Progenitor cell of endocrine pancreas (in vitro differentiated cells): Measurements from ENCODE around the gene STS. TPM values are rescaled to one million over a fixed set of nuclear protein-coding genes. Genes with fewer than 3 reads are reported as not detected.

ENCODE experiments used
- DNase-seq: peaks from one replicate; pipeline ENCODE4 v3.0.0; 2021; ENCODE audit warnings: low spot score; ENCODE audit not compliant: unreplicated experiment
- H3K27ac Mint-ChIP-seq: 2 replicates; pipeline ENCODE4 v1.8.0; 2021; ENCODE audit warnings: mild to moderate bottlenecking, moderate library complexity, mixed read lengths
- H3K27me3 Mint-ChIP-seq: 2 replicates; pipeline ENCODE4 v1.8.0; 2021; ENCODE audit warnings: mixed read lengths
- H3K36me3 Mint-ChIP-seq: 2 replicates; pipeline ENCODE4 v1.8.0; 2022; ENCODE audit warnings: mixed read lengths; ENCODE audit not compliant: insufficient read depth
- H3K4me1 Mint-ChIP-seq: 2 replicates; pipeline ENCODE4 v1.8.0; 2021; ENCODE audit warnings: low read depth, mixed read lengths
- H3K4me3 Mint-ChIP-seq: 2 replicates; pipeline ENCODE4 v1.8.0; 2021; ENCODE audit warnings: low read depth, mild to moderate bottlenecking, moderate library complexity, mixed read lengths
- H3K9me3 Mint-ChIP-seq: 2 replicates; pipeline ENCODE4 v1.8.0; 2021; ENCODE audit warnings: low read depth, mixed read lengths
- total RNA-seq: library from RNA; stranded (reverse); gene quantifications from 2 replicates; pipeline ENCODE4 v1.2.1, GENCODE V29; 2021
- TF ChIP-seq, protein P1 (sequence below): fragments of 200-600 bp; sonication (generic); IDR thresholded peaks from one replicate; pipeline ENCODE4 v1.5.0; 2021; ENCODE audit warnings: antibody characterized with exemption, mild to moderate bottlenecking; ENCODE audit not compliant: unreplicated experiment

Gene STS
- total RNA-seq, 1 donor from 2014 or later: 7.8 TPM

DNA sequence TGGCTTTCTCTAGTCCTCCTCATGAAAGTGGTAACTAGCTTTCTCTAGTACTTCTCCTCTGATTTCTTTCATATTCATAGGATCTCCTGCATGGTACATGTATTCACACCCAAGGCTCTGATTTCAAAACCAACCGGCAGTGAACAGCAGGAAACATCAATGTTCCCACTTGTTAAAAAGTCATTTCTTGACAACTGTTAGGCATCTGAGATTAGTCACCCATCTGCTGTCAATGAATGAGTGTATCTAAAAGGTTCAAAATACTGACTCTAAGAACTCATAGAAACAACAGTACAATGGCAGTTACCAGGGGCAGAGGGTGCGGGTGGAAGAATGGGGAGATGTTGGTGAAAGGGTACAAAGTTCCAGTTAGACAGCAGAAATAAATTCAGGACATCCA, 31.9 kb downstream of the STS start:
- TF ChIP-seq, protein P1, sequence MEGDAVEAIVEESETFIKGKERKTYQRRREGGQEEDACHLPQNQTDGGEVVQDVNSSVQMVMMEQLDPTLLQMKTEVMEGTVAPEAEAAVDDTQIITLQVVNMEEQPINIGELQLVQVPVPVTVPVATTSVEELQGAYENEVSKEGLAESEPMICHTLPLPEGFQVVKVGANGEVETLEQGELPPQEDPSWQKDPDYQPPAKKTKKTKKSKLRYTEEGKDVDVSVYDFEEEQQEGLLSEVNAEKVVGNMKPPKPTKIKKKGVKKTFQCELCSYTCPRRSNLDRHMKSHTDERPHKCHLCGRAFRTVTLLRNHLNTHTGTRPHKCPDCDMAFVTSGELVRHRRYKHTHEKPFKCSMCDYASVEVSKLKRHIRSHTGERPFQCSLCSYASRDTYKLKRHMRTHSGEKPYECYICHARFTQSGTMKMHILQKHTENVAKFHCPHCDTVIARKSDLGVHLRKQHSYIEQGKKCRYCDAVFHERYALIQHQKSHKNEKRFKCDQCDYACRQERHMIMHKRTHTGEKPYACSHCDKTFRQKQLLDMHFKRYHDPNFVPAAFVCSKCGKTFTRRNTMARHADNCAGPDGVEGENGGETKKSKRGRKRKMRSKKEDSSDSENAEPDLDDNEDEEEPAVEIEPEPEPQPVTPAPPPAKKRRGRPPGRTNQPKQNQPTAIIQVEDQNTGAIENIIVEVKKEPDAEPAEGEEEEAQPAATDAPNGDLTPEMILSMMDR: no peak
- DNase-seq: no peak
- Mint-ChIP-seq H3K9me3 (no peaks in the 10 kb centered on the region), H3K4me1 (no peaks in the 10 kb centered on the region), H3K4me3 (no peak overlapping the region), H3K36me3 (no peaks in the 10 kb centered on the region), H3K27ac (no peak overlapping the region), H3K27me3 (no peaks in the 10 kb centered on the region)

DNA sequence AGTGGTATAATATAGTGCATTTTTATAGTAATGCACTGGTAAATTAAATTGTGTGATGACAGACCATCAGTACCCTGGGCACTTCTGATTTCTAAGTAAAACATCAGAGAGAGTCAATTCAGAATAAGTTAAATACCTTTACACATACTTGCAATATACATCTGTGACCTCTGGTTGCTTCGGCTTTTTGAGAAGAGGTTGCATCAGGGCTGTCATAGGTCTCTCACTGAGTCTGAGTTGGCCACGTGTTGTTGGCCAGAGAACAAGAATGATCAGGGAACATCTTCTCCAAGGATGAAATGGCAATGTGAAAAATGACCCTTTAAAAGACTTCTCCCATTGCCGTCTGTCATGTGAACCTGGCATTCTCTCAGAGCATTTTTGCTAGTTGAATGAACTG, 37.3 kb downstream of the STS start:
- no peak for DNase-seq
- no peaks in the 10 kb centered on the region for H3K27me3 Mint-ChIP-seq
- H3K9me3 Mint-ChIP-seq: peaks cover 14% of the 10 kb centered on the region
- no peak overlapping the region for H3K27ac Mint-ChIP-seq
- TF ChIP-seq, protein P1: no peak
- peaks cover 2% of the 10 kb centered on the region for H3K36me3 Mint-ChIP-seq
- H3K4me1 Mint-ChIP-seq: peaks cover 2% of the 10 kb centered on the region
- no peak overlapping the region for H3K4me3 Mint-ChIP-seq

DNA sequence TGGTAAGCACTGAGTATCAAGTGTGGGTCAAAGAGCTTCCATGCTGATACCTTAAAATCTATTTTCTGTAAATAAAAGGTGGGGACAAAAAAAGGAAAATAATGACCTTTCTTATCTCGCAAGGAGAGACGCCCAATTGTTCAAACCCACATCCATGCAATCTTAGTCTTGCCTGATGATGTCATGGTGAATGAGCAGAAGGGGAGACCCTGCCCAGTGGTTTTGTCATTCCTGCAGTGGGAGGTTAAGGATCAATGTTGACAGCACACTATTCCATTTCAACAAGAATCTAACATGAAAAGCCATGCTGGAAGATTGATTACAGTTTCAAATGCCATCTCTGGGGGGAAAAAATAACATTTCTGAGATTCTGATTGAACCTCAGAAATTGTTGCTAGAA, 41.2 kb downstream of the STS start:
- H3K4me3 Mint-ChIP-seq: no peak overlapping the region

DNA sequence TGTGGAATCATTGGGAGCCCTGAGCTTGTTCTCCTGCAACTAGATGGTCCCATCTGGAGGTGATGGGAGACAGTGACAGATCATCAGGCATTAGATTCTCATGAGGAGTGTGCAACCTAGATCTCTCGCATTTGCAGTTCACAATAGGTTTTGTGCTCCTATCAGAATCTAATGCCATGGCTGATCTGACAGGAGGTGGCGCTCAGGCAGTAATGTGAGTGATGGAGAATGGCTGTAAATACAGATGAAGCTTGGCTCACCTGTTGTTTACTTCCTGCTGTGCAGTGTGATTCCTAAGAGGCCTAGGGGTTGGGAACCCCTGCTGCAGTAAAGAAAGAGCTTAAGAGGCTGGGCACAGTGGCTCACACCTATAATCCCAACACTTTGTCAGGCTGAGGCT, 42.6 kb downstream of the STS start:
- H3K9me3 Mint-ChIP-seq: peaks cover 15% of the 10 kb centered on the region
- no peaks in the 10 kb centered on the region for H3K27me3 Mint-ChIP-seq
- peaks cover 2% of the 10 kb centered on the region for H3K4me1 Mint-ChIP-seq
- TF ChIP-seq, protein P1: no peak
- no peak overlapping the region for H3K27ac Mint-ChIP-seq
- DNase-seq: no peak
- H3K4me3 Mint-ChIP-seq: no peak overlapping the region
- peaks cover 2% of the 10 kb centered on the region for H3K36me3 Mint-ChIP-seq

More for the DNA sequence above, 41.2 kb downstream of the STS start:
- TF ChIP-seq, protein P1: no peak
- peaks cover 2% of the 10 kb centered on the region for H3K36me3 Mint-ChIP-seq
- no peak for DNase-seq
- no peak overlapping the region for H3K27ac Mint-ChIP-seq
- peaks cover 2% of the 10 kb centered on the region for H3K4me1 Mint-ChIP-seq
- H3K27me3 Mint-ChIP-seq: no peaks in the 10 kb centered on the region
- peaks cover 15% of the 10 kb centered on the region for H3K9me3 Mint-ChIP-seq

DNA sequence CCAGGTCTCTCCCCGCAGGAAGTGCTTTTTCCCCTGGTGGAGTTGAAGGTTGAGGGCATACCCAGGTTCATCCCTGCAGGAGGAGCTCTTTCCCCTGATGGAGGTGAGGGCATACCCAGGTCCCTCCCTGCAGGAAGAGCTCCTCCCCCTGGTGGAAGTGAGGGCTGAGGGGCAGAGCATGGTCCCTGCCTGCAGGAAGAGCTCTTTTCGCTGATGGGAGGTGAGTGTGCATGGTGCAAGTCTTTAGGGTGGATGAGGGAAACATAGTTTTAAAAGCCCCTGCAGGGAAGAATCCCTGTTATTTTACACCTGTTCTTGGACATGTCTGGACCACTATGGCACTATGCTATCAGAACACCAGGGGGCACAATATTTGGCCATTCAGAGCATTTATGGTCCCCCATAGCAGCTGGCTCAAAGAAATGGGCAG, 44.2 kb downstream of the STS start:
- Mint-ChIP-seq H3K27ac (no peak overlapping the region), H3K4me3 (no peak overlapping the region), H3K27me3 (no peaks in the 10 kb centered on the region), H3K9me3 (peaks cover 11% of the 10 kb centered on the region), H3K4me1 (peaks cover 2% of the 10 kb centered on the region), H3K36me3 (no peaks in the 10 kb centered on the region)
- TF ChIP-seq, protein P1: peak; percentile 32
- DNase-seq: no peak
